Effector CD8-positive, alpha-beta T cell (primary cell): ENCODE data around the gene ETFA.

Source experiments
- DNase-seq: peaks from one replicate; lab custom pipeline; 2025; lab: John Stamatoyannopoulos, UW

ETFA gene

DNA sequence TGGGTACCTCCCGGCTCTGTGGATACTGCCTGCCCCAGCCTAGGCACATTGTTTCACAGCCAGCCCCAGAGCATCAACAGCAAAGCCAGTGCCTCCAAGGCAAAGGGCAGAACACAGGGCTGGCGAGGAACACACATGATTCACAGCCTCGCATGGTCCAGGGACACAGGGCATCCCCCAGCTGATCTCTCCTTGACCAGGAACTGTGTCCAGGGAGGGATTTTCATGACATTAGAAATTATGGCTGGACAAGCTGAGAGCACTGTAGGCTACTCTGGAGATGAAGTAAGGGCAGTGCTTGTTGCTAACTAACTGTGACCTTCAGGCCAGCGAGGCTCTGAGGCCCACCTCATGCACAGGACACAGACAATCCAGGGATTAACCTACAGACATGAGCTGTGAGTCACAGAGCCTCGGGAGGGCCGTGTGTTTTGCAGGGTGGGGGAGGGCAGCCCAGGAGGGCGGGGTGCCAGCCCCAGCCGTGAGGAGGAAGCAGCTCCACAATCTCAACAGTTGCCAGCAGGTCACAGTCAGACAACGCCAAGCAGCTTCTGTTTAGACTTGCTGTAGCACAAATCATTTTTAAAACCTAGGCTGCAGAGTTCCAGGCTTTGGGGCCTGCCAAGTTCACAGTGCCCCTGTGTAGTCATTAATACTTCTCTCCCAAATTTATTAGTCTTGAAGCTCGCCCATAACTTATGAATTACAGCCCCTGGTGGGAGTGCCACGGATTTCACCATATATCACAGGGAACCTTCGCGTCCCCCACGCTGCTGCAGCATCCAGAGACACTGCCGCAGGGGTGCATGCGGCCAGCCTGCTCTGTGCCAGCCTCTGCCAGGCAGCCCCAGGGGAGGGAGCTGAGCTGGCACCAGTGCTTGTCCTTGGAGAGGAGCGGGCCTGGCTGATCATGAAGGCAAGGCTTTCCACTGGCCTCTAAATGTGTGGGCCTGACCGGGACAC, 114.7 kb downstream of the ETFA start:
- no peak for DNase-seq

DNA sequence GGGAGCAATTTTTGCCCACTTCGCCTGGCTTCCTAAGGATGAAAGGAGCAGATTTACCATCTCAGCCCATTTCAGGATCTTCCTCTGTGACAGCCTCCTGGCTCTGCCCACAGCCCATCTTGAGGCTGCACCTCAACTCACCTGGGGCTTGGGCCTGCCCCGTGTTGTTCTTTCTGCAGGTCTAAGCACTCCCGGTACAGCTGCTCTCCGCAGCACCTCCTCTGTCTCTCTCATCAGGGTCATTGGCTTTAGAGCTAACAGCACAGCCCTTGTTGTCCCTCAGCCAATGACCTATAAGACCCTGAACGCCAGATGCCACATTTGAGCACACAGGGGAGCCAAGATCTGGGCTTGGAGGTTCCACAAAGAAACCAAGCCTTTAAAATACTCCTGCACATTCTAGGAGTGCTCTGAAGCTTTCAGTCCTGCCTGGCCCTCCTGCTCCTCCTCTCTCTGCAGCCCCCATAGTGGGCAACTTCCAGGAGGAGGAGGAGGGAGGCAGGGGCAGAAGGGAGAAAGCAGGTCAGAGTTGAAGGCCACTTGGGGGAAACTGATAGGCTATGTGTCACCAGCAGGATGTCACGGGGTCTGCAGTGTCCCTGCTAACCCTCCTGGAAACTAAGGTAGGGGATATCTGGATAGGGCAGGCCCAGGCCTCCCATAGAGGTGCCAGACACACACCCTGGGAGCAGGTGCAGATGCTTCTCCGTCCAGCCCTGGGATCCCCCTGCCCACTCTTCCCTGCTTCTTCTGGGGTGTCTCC, 115.6 kb downstream of the ETFA start:
- no peak for DNase-seq

DNA sequence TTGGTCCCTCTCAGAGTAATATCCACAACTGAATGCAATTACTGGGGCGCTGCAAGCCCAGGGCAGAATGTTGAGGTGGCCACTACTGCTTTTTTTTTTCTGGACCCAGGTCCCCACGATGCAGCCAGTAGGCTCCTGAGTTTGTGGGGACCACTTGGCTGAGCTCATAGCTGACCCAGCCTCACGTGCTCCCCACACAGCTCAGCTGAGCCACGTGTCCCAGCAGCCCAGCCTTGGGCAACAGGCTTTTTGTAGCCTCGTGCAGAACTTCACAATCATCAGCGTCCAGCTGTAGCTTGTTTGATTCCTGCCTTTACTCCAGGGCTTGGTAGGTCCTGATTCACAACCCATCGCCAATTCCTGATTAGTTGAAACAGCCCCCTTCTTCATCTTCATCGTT, 117.3 kb downstream of the ETFA start:
- no peak for DNase-seq

DNA sequence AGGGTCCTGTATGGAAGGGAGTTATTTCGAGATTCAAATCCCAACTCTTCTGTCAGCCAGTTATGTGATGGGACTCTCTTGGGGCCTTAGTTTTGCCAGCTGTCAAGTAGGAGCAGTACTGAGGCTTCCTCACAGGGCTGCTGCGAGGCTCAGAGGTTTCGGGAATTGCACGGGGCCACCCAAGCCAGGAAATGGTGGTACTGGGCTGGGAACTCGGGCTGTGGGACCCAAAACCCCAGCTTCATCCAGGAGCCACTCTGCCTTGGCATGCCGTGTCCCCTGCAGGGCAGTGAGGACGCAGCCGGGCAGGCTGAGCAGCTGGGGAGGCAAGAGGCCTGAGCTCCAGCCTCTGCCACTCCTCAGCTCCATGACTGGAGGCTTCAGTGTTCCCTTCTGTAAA, 118.6 kb downstream of the ETFA start:
- DNase-seq: no peak

DNA sequence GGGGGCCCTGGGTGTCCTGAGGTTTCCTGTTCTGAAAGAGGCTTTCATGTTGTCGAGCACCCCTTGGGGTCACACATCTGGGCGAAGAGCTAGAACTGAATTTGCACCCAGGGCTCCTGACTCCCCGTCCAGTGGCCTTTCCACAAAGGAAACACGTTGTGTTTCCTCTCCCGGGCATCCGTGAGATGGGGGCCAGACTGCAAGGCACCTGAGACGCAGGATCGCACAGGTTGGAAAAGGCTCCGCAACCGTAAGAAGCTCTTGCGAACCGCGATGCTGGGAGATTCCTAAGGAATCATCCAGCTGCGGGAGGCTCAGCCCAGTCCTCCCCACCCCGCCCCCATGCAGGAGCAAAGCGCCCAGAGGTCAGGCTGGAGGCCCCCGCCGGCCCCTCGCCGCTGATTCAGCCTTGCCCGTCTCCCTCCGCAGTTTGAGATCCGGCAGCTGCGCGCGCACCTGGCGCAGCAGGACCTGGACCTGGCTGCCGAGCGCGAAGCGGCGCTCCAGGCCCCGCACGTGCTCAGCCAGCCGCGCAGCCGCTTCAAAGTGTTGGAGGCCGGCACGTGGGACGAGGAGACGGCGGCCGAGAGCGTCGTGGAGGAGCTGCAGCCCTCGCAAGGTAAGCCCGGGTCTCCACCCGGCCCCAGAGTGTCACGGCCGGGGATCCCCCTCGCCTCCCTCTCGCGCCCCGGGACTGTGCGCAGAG, 119.6 kb downstream of the ETFA start:
- no peak for DNase-seq

DNA sequence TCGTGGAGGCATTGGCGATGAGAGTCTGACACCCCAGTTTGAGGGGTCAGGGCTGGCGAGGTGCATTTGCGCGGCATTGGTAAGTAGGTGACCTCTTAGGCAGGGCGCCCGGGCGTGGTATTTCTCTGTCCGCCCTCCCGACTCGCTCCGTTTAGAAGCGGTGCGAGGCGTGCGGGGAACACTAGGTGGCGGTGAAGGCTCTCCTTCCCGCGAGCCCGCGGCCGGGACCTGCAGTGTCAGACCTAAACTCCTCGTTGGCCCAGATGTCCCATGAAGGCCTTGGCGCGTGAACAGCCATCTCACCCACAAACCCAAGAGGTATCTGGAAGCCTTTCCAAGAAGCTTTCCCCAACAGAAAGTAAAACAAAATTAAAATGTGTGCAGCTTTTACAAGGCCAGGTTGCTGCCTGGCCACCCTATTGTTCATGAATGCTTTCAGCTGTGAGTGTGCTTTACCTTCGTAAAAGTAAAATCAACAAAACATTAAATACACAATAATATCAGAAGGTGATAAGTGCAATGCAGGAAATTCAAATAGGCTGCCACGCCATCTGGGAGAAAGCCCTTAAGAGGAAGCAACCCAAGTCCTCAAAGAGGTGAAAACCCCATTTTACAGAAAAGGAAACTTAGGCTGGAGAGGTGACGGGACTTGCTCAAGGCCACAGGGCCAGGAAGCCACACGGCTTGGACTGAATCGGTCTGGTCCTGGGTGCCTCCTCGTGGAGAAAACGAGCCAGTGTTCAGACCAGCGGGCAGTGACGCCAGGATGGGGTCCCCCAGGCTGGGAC, 120.3 kb downstream of the ETFA start:
- DNase-seq: peak; percentile 20

DNA sequence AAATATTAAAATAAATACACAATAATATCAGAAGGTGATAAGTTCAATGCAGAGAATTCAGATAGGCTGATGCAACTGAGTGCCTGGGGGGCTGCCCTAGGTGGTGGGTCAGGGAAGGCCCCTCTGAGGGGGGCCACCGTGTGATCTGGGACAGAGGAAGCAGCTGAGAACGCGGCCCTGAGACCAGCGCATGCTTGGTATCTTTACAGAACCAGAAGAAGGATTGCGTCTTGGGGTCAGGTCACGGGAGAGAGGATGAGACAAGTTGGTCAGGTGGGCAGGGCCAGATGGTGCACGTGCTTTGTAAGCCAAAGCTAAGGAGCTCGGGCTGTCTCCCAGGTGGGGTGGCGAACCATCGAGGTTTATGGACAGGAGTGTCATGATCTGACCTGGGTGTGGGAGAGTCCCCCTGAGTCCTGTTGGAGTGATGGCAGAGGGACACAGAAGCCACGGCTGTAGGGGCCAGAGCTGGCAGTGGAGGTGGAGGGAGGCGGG, 121.2 kb downstream of the ETFA start:
- no peak for DNase-seq

DNA sequence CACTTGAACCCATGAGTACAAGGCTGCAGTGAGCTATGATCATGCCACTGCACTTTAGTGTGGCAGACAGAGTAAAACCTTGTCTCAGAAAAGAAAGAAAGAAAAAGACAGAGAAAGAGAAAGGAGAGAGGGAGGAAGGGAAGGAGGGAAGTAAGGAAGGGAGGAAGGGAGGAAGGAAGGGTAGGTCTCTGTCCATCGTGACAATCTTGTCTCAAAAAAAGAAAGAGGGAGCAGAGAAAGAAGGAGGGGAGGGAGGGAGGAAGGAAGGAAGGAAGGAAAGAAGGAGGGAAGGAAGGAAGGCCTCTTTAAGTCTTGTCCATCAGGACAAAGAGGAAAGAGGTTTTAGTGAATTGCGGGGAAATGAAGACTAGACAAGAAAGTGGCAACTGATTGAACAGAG, 122.2 kb downstream of the ETFA start:
- DNase-seq: no peak

DNA sequence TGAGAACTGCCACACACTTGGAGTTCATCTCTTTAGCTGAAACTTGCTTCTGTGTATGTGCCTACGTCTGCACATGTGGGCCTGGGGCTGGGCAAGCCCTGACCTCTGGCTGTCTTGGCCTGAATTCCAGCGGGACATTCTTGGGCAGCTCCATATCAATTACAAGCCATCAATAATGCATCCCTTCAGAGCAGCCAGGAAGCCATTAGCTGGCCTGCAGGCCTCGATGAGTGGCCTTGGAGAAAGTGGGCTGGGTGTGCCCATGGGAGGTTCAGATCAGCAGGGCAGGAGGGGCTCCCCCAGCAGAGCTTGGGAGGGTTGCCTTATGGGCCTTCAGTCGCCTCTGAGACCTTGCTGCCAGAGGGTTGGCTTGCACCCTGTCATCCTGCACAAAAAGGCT, 124.1 kb downstream of the ETFA start:
- DNase-seq: no peak

DNA sequence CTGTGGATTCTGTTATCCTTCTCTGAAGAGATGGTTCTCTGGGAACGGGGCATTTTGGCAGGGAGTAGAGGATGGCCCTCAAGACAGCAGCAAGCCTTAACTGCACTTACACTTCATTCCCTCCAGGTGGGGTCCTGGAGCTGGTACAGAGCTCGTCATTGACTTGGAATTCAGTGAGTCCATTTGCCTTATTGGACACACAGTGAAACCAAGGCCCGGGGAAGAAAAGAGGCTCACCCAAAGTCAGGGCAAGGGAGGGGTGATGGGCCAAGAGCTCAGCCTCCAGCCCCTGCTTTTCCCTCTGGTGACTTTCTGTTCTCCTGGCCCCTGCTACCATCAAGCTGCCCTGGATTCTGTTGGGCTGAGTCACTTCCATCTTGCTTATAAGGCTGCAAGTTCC, 125.6 kb downstream of the ETFA start:
- no peak for DNase-seq

DNA sequence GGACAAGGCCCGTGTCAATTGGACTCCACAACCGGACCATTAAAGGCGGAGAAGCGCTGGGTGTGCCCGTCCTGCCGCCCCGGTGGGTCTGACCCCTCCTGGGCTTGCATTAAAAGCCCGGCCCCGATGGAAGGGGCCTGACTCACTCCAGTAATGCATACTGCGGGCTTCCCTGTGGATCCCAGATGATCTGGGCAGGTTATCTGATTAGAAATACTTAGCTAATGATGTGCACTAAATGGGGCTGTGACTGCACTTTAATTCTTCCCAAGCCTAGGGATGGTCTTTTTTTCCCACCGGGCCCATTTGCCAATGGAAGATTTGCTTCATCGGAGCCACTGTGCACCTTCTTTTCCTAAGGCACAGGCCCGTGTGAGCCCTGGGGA, 126.6 kb downstream of the ETFA start:
- DNase-seq: no peak

DNA sequence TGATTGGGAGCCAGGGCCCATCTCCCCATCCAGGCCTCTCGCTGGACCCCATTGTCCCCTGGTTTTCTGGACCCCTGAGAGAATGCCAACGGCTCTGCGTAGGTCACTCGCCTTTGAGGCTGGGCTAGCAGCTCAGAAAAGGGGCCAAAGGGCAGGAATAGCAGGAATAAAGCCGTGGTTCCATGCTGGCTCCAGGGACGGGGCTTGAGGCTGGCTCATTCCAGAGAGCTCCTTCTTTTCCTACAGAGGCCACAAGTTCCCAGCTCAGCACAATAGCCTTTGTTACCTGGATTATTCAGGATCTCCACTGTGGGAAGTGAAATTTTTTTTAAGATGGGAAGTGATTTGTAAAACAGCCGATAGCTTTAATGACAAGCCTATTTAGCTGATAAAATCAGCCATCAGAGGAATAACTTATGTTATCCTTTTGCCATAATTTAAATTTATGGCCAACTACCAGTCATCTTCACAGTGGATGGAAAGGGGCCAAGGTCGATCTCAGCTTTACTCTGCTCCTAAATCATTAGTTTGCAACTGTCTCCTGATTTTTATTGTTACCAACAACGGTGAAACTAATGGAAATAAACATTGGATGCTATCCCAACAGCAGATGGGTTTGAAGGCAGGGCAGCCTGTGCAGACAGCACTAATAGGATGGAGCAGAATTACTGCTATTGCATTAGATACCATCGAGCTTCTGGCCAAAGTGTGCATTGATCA, 127.2 kb downstream of the ETFA start:
- DNase-seq: no peak

DNA sequence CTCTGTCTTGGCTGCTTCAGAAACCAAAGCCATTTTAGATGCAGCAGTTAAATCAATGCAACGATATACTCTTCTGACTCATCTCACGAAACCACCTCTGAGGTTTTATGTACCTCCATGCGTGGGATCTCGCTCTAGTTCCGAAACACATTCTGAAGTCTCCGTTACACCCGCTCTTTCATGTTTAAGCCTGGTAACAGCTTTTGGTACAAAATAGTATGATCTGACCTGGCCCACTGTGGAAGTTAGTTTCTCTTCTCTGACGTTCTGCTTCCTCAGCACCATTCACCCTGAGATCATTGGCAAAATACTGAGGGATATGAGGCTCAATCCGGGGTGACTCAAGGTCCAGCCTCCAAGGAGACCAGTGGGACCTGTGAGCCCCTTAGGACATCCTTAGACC, 129.6 kb downstream of the ETFA start:
- no peak for DNase-seq

DNA sequence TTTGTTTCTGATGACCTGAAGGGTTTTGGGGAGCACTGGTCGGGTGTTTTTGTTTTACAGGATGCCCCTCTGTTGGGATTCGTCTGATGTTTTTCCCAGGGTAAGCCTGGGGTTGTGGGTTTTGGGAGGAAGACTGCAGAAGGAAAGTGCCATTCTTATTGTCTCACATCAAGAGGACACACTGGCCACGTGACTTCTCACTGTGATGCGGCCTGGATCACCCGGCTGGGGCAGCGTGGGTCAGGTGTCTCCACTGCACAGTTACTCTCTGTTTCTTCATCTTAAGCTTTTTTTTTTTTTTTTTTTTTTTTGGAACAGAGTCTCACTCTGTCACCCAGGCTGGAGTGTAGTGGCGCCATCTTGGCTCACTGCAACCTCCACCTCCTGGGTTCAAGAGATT, 130.9 kb downstream of the ETFA start:
- DNase-seq: no peak

DNA sequence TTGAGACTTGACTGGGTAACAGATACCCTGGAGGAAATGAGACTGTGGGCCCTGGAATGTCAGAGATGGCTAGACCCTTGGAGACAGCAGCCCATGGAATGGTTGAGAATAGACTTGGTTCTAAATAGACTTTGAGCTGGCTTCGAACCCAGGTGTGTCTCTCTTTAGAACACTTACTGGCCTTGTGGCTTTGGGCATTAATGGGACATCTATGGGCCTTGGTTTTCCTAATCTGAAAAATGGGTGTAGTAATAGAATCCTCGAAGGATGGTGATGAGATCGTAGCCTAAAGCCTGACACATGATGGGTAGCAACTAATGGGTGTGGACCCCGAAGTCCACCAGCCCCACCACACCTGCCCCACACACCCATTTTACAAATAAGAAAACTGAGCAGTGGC, 132.2 kb downstream of the ETFA start:
- DNase-seq: no peak

DNA sequence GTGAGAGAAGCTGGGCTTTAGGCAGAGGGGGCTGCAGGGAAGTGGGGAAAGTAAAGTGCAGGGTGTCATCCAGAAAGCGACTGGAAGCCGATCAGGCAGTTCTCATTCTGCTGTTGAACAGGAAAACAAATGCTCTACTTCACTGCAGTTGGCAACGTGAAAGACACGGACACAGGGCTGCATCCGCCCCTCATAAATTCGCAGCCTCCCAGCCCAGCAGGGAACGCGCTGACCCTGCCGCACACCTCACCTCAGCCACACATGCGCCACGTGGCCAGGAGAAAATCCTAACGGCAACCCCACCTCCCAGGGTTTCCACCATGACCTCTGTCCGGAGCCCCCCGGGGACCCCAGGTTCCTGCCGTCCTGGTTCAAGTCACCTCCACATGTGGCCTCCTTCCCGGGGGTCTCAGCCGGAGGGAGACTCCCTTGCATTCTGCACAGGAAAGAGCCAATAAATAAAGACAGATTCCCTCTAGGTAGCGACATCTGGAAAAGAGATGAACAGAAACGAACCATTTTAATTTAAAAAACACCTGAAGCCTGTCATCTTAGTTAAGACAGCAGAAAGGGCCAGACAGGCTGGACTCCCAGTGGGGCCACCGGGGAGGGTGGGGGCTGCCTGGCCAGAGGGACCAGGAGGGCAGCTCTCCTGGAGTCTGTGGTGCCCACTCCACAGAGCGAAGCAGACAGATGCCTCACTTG, 132.8 kb downstream of the ETFA start:
- no peak for DNase-seq

DNA sequence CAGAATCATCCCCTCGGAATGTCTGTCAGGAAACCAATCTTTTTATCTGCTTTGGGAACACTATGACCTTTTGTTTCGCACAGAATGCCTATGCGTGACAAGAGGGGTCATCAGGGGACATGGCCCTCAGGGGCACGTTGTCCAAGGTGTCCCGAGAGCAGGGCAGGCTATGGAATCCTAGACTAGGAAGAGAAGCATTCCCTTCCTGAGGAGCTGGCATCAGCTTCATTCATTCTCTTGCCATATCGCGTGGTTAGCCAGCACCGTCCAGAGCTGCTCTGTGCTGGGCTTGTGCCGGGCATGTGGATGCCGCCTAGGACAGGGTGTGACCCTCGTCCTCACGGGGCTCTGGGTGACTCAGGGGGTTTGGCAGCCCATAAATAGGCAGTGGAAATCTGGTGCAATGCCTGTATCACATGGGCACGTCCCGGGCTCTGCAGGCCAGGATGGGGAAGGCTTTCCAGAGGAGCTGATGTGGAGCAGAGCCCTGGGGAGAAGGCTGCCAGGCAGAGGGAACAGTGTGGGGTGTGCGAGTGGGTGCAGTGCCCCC, 133.7 kb downstream of the ETFA start:
- DNase-seq: no peak

DNA sequence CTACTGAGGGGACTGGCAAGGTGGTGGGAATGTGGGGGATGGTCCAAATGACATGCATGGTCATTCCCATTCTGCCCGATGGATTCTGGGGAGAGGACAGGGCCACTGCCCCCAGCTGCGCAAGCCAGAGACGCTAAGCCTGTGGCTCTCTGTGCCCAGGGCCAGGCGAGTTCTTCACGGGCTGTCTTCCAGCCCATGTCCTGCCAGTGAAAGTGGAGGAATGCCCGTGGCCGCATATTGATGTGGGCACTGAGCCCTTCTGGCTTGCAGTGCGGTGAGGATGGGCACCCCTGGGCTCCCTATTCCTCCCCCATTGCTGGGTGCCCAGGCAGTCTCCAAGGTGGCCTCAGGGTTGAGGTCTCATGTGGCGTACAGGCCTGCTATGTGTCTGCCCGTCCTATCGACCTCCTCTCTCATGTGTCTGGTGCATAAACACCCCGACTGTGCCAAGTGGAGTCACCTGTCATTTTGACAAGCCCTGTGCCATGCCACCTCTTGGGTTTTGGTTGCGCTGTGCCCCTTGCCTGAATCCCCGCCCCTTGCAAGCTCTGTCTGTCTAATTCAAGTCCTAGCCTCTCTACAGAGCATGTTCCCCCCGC, 134.7 kb downstream of the ETFA start:
- no peak for DNase-seq

DNA sequence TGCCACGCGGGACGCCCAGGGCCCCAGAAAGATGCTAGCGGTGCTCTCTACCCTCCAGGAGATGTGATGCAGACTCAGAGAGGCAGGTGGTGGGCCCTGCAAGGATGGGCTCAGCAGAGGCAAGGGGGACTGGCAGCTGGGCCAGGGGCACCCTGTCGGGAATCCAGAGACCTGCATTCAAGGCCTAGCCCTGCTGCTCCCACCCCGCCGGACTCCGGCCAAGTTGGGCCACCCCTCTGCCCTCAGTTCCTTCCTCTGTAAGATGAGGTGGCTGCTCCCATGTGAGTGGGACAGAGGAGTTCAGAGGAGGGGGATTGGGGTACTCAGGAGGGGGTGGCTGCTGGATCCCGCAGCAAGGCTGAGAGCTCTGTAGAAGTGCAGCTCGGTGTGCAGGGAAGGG, 135.2 kb downstream of the ETFA start:
- no peak for DNase-seq

DNA sequence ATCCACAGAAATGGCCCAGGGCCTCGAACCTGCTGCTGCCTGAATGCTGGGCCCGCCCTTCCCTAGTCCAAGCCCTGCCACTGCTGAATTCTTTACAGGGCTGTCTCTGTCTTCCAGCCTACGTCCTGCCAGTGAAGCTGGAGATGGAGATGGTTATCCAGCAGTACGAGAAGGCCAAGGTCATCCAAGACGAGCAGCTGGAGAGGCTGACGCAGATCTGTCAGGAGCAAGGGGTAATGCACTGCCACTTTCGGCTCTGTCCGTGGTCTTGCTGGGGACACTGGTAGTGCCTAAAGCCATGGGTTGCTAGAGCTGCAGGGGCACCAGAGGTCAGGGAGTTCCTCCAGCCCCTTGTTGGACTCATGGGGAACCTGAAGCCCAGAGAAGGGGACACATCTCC, 135.8 kb downstream of the ETFA start:
- DNase-seq: no peak
